ENCODE data around the gene CFAP61.
"Not testable (repeated sequence)": the region's sequence is repeated elsewhere in the genome, so short reads cannot be mapped to it uniquely, and the experiment has no call there.

Gene CFAP61

DNA sequence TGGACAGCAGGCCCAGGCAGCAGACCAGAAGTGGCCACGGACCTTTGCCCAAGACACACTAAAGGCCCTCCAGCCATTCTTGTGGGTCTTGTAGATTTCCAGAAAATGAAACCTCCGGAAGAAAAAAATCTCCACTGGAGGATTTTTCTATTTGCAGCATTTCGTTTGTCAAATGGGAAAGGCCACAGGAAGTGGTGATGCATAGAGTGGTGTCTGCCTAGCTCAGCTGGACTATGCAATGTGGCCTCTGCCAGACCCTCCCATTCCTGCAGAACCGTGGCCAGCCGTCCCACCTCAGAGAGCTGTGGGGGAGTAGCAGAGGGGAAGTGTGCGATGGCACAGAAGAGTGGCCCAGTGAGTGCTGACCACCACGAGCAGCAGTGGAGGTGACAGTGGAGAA lies 291.6 kb downstream of the CFAP61 start:
- no peak overlapping the region for H3K27ac Mint-ChIP-seq
- H3K36me3 Mint-ChIP-seq: peaks cover 2% of the 10 kb centered on the region
- no peak overlapping the region for H3K4me3 Mint-ChIP-seq
- peaks cover 6% of the 10 kb centered on the region for H3K27me3 Mint-ChIP-seq
- H3K9me3 Mint-ChIP-seq (ENCODE audit: low read depth): peaks cover 5% of the 10 kb centered on the region
- no peaks in the 10 kb centered on the region for H3K4me1 Mint-ChIP-seq (ENCODE audit: low read depth)

DNA sequence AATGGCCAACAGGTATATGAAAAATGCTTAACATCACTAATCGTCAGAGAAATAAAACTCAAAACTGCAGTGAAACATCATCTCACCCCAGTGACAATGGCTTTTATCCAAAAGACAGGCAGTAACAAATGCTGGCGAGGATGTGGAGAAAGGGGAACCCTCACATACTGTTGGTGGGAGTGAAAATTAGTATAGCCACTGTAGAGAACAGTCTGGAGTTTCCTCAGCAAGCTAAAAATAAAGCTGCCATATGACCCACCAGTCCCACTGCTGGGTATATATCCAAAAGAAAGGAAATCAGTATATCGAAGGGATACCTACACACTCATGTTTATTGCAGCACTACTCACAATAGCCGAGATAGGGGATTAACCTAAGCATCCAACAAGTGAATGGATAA lies 292.1 kb downstream of the CFAP61 start:
- Mint-ChIP-seq H3K4me1 (ENCODE audit: low read depth) (no peaks in the 10 kb centered on the region), H3K27ac (no peak overlapping the region), H3K9me3 (ENCODE audit: low read depth) (peaks cover 5% of the 10 kb centered on the region), H3K27me3 (peaks cover 9% of the 10 kb centered on the region), H3K4me3 (no peak overlapping the region), H3K36me3 (peaks cover 2% of the 10 kb centered on the region)

DNA sequence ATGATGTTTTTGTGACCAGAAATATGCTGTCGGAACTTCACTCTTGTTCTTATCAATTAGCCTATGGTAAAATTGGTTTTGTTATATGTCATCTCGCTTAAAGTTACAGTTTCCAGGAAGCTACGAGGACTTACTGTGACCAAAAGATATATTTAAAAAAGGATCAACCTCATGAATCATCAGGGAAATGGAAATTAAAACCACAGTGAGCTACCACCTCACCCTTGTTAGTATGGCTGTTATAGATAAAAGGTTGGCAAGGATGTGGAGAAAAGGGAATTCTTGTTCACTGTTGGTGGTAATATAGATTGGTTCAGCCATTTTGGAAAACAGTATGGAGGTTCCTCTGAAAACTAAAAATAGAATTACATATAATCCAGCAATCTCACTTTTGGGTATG lies 301.2 kb downstream of the CFAP61 start:
- Mint-ChIP-seq H3K9me3 (ENCODE audit: low read depth) (peaks cover 3% of the 10 kb centered on the region), H3K4me1 (ENCODE audit: low read depth) (no peaks in the 10 kb centered on the region), H3K27ac (no peak overlapping the region), H3K4me3 (no peak overlapping the region), H3K27me3 (peaks cover 19% of the 10 kb centered on the region), H3K36me3 (no peaks in the 10 kb centered on the region)

DNA sequence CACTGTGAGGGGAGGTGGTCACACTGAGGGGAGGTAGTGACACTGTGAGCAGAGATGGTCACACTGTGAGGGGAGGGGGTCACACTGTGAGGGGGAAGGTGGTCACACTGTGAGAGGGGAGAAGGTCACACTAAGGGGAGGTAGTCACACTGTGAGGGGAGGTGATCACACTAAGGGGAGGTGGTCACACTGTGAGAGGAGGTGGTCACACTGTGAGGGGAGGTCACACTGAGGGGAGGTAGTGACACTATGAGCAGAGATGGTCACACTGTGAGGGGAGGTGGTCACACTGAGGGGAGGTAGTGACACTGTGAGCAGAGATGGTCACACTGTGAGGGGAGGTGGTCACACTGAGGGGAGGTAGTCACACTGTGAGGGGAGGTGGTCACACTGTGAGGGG lies 303.2 kb downstream of the CFAP61 start:
- peaks cover 18% of the 10 kb centered on the region for H3K27me3 Mint-ChIP-seq
- H3K36me3 Mint-ChIP-seq; H3K4me3 Mint-ChIP-seq; H3K4me1 Mint-ChIP-seq (ENCODE audit: low read depth); H3K9me3 Mint-ChIP-seq (ENCODE audit: low read depth); H3K27ac Mint-ChIP-seq: not testable (repeated sequence)

DNA sequence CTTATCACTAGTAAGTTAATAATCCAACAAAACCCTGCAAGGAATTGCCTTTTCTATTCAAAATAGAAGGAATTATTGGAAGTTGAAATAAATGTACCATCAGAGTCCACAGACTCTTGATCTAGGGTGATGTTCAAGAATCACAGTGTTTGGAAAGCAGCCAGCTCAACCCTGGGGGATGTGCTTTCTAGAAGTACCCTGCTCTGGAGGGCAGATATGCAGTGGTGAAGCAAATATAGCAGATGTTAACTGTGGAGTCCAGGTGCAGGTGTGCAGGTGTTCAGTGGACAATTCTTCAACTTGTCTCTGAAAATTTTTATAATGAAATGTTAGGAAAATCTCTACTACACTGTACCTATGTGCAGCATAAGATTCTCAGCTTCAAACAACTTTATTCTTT lies 306.5 kb downstream of the CFAP61 start:
- Mint-ChIP-seq H3K4me3 (no peak overlapping the region), H3K9me3 (ENCODE audit: low read depth) (no peaks in the 10 kb centered on the region), H3K36me3 (no peaks in the 10 kb centered on the region), H3K27ac (no peak overlapping the region), H3K27me3 (peaks cover 28% of the 10 kb centered on the region), H3K4me1 (ENCODE audit: low read depth) (peaks cover 14% of the 10 kb centered on the region)

DNA sequence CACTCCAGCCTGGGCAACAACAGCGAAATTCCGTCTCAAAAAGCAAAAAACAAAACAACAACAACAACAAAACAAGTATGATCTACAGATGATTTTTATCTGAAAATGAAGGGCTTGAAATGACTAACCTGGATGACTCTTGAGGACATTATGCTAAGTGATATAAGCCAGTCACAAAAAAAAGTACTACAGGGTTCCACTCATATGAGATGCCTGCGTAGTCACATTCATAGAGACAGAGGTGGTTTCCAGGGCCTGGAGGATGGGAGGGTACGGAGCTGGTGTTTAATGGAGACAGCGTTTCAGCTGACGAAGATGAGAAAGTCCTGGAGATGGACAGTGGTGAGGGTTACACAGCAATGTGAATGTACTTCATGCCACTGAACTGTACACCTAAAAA lies 307.3 kb downstream of the CFAP61 start:
- Mint-ChIP-seq H3K4me1 (ENCODE audit: low read depth) (peaks cover 14% of the 10 kb centered on the region), H3K9me3 (ENCODE audit: low read depth) (no peaks in the 10 kb centered on the region), H3K27me3 (peaks cover 23% of the 10 kb centered on the region), H3K36me3 (no peaks in the 10 kb centered on the region), H3K4me3 (no peak overlapping the region), H3K27ac (no peak overlapping the region)

DNA sequence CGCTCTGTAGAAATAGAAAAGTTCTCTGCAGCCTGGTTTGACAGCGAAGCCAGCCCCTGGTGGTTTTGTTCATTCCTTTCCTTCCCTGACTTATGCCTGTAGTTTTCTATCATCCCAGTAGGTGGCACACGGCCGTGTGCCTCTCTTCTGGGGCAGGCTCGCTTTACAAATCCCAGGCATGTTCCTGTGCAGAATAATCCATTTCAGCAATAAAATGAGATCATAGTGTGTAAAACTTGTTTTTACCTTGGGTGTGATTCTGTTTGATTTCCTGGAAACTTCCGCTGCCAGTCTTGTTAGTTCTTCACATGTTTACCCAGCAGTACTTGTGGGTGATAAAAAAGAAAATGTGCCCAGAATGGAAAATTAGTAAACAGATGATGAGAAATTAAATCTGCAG lies 308.1 kb downstream of the CFAP61 start:
- peaks cover 26% of the 10 kb centered on the region for H3K27me3 Mint-ChIP-seq
- peak overlapping the region; percentile 33 for H3K4me3 Mint-ChIP-seq
- H3K4me1 Mint-ChIP-seq (ENCODE audit: low read depth): peaks cover 17% of the 10 kb centered on the region
- no peaks in the 10 kb centered on the region for H3K36me3 Mint-ChIP-seq
- H3K9me3 Mint-ChIP-seq (ENCODE audit: low read depth): no peaks in the 10 kb centered on the region
- H3K27ac Mint-ChIP-seq: no peak overlapping the region

DNA sequence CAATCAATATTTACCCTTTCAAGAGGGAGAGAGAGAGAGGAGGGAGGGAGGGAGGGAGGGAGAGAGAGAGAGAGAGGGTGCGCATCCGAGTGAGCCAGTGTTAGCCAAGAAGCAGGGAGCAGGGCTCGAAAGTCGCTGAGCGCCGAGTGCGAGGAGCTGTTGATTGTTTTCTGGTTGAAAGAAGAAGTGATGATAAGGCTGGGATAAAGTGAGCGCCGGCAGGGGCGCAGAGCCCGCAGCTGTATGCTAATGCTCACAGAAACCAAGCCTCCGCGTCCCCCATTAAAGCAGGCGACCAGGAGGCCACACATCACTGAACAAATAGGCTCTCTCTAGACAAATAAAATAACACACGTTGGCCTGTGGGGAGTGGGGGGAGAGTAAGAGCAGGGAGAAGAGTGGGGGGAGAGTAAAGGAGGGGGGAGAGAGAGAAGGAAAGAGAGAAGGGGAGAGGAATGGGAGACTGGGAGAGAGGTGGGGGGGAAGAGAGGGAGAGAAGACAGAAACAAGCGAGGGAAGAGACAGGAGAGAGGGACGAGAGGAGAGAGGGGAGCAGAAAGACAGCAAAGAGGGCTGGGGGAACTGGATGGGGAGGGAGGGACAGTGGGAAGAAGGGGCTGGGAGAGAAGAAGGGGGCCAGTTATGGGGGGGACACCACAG lies 310.6 kb downstream of the CFAP61 start:
- peaks cover 22% of the 10 kb centered on the region for H3K4me1 Mint-ChIP-seq (ENCODE audit: low read depth)
- H3K27ac Mint-ChIP-seq: no peak overlapping the region
- no peak overlapping the region for H3K4me3 Mint-ChIP-seq
- peaks cover 35% of the 10 kb centered on the region for H3K27me3 Mint-ChIP-seq
- no peaks in the 10 kb centered on the region for H3K9me3 Mint-ChIP-seq (ENCODE audit: low read depth)
- no peaks in the 10 kb centered on the region for H3K36me3 Mint-ChIP-seq

DNA sequence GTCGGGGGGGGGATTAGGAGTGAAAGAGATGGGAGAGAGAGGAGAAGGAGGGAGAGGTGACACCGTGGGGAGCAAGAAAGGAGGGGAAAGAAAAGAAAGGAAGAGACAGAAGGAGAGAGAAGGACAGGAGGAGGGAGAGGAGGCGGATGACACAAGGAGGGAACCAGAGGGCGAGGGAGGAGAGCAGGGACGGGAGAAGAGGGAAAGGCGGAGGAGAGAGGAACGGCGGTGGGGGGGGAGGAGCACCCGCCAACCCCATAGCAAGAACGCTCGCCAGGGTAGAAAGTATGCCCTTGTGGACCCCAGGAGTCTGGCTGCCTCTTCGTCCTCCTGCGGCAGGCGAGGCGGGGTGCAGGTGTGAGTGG lies 311.1 kb downstream of the CFAP61 start:
- peaks cover 22% of the 10 kb centered on the region for H3K4me1 Mint-ChIP-seq (ENCODE audit: low read depth)
- H3K9me3 Mint-ChIP-seq (ENCODE audit: low read depth): no peaks in the 10 kb centered on the region
- H3K4me3 Mint-ChIP-seq: no peak overlapping the region
- H3K27ac Mint-ChIP-seq: no peak overlapping the region
- H3K36me3 Mint-ChIP-seq: no peaks in the 10 kb centered on the region
- peaks cover 35% of the 10 kb centered on the region for H3K27me3 Mint-ChIP-seq

DNA sequence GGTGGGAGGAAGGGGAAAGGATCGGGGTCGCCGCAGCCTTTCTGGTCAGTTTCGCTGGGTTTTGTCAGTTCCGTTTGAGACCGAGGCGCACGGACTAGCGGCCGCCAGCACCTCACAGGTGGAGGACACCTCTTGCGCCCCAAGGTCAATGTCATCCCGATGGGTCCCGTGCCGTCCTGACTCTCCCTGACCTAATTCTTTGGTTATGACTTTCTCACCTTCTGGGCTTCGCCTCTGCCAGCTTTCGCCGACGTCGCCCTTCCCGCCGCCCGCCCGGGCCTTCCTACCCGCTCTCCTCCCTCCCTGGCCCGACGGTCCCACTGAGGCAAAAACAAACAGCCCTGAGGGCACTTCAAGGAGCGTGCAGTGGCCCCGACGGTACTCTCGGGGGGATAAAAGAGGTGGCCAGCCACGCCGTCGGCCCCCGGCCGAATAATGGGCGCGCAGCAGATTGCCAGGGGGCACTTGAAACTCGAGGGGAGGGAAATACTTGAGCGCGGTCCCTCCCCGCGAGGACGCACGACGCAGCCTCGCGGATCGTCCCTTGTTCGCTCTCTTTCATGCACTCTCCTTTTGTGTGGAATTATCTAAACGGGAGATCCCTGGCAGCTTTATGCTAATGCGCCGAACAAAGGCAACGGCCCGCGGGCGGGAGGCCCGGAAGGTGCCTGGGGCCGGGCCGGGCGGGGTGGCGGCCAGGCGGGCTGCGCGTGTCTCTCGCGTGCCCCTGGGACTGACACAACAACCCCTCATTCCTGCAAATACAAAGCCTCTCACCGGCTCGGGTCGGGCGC lies 311.7 kb downstream of the CFAP61 start:
- Mint-ChIP-seq H3K27me3 (peaks cover 33% of the 10 kb centered on the region), H3K4me3 (no peak overlapping the region), H3K27ac (no peak overlapping the region), H3K36me3 (no peaks in the 10 kb centered on the region), H3K4me1 (ENCODE audit: low read depth) (peaks cover 22% of the 10 kb centered on the region), H3K9me3 (ENCODE audit: low read depth) (no peaks in the 10 kb centered on the region)

DNA sequence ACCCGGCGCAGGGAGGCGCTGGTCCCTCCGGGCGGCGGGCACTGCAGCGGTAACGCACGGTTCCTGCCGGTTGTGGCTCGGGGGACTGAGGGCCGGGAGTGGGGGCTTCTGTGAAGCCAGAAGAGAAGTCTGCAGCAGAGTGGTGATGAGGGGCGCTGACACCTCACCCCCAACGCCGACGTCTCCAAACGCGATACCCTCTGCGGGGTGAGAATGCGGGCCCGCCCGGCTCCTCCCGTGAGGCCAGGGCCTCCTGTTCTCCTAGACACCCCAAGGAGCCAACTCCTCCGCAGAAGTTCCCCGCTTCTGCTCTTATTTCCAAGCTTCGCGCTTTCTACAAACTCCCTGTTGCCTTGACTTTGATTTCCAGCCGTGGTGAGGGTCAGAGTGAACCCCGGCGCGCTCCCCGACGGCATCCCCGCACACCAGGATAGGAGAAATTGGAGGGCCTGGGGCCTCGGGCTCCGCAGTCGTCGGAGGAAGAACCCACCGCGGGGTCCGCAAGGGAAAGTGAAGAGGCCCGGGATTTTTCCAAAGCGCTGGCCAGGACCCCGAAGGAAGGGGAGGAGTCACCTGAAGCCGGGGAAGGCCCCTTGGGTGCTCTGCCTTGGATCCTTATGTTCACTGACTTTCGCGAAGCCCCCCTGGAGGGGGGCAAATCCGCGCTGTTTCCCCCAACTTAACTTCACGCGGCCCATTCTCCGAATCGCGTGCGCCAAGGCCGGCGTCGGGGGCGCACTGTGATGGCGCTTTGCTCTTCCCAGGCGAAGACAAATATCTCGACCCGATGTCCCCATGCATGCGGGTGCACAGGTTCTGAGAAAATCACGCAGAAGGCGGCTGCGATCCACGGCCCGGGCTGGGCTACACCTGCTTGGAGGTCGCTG lies 312.5 kb downstream of the CFAP61 start:
- Mint-ChIP-seq H3K27ac (peak overlapping the region; percentile 22), H3K4me3 (peak overlapping the region; percentile 1), H3K36me3 (peaks cover under 1% of the 10 kb centered on the region), H3K4me1 (ENCODE audit: low read depth) (peaks cover 21% of the 10 kb centered on the region), H3K27me3 (peaks cover 34% of the 10 kb centered on the region), H3K9me3 (ENCODE audit: low read depth) (no peaks in the 10 kb centered on the region)

DNA sequence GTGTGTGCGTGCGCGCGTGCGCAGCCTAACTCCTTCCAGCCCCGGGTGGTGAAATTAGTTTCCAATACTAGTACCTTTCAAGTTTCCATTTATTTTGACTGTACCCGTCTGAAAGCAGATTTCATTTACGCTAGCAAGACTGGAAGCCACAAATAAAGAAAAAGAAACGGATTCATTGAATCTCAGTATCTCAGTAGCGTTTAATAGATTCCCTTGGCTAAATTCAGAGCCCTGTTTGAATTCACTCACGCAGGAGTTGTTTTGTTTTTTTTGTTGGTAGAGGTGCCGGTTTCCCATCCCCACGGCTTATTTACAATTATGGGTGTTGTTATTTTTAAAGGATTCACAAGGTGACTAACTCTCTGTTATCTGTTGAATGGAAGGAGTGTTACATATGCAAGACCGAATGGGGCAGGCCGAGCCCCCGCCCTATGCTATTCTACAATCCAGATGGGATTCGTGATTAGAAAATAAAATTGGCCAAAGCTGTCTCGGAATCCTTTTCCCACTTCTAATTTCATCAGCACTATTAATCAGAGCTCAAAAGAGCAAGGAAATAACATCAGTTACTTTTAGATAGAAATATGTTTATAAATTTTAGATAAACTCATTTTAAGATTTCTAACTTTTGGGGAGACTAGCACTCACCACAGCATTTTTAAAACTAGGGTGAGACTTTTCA lies 313.3 kb downstream of the CFAP61 start:
- peak overlapping the region; percentile 22 for H3K27ac Mint-ChIP-seq
- H3K9me3 Mint-ChIP-seq (ENCODE audit: low read depth): no peaks in the 10 kb centered on the region
- H3K27me3 Mint-ChIP-seq: peaks cover 36% of the 10 kb centered on the region
- peaks cover 4% of the 10 kb centered on the region for H3K36me3 Mint-ChIP-seq
- H3K4me3 Mint-ChIP-seq: peak overlapping the region; percentile 1
- H3K4me1 Mint-ChIP-seq (ENCODE audit: low read depth): peaks cover 18% of the 10 kb centered on the region

DNA sequence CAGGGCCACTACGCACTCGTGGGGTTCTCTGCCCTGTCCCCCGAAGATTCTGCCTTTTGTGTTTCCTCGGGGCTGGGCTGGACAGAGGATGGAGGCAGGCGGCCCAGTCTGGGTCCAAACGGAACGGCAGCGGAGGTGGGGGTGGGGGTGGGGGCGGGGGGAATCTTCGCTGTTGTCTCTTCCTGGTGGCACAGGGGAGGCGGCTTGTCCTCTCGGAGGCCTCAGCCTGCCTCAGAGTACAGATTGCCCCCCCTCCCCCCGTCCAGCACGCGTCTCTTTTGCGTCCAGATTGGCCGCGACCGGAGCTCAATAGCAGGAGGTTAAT lies 314.2 kb downstream of the CFAP61 start:
- Mint-ChIP-seq H3K27ac (no peak overlapping the region), H3K4me1 (ENCODE audit: low read depth) (peaks cover 14% of the 10 kb centered on the region), H3K36me3 (peaks cover 4% of the 10 kb centered on the region), H3K4me3 (peak overlapping the region; percentile 47), H3K9me3 (ENCODE audit: low read depth) (no peaks in the 10 kb centered on the region), H3K27me3 (peaks cover 33% of the 10 kb centered on the region)

DNA sequence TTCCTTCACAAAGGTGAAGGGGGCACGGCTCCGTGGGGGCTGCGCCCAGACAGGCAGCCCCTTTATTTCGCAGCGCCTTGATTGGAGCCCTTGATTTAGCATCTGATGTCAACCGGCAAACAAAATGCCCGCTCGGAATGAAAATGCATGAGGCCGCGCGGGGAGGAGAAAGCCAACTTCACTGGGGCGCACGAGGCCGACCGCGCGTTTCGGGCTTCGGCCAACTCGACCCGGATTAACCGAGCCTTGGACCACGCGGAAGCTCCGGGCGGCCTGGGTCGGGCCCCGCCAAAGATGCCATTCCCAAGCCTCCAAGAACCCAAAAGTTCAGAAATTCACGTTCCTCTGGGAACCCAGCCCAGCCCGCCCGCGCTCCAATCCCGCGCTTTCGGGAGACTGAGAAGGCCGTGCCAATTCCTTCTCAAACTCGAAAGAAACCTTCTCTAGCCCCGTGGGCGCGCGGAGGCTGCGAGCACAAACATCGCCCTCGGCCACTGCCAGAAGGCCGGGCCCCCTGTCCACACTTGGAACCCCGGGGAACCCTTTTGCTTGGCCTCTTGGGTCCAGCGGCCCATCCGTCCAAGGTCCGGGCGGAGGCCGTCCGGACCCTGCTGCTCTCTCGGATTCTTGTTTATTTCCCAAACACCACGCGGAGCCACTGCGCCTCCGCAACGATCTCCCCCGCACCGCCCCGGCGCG lies 314.7 kb downstream of the CFAP61 start:
- Mint-ChIP-seq H3K9me3 (ENCODE audit: low read depth) (no peaks in the 10 kb centered on the region), H3K4me3 (peak overlapping the region; percentile 72), H3K4me1 (ENCODE audit: low read depth) (peaks cover 14% of the 10 kb centered on the region), H3K27ac (no peak overlapping the region), H3K36me3 (peaks cover 4% of the 10 kb centered on the region), H3K27me3 (peaks cover 34% of the 10 kb centered on the region)
